ENCODE data around the gene FXYD6.

Gene FXYD6

GRCh38 chr11:117823946-117824420 lies 52.5 kb downstream of the FXYD6 start:
- Histone ChIP-seq H3K4me1 (ENCODE audit: insufficient read depth, low read length) (peaks cover 26% of the 10 kb centered on the region; the same call in 1 of the 2 replicates), H3K36me3 (ENCODE audit: insufficient read depth, low read length) (no peaks in the 10 kb centered on the region), H3K9me3 (ENCODE audit: control insufficient read depth, insufficient read depth, low read length) (no peaks in the 10 kb centered on the region), H3K9ac (ENCODE audit: low read depth, low read length) (no peak overlapping the region)

- no peaks in the 10 kb centered on the region for H3K9me3 ChIP-seq (ENCODE audit: control insufficient read depth, insufficient read depth, low read length)
- H3K4me1 ChIP-seq (ENCODE audit: insufficient read depth, low read length), result peaks cover 22% of the 10 kb centered on the region; the same call in 1 of the 2 replicates
- no peak overlapping the region for H3K9ac ChIP-seq (ENCODE audit: low read depth, low read length)
- H3K36me3 ChIP-seq (ENCODE audit: insufficient read depth, low read length), result no peaks in the 10 kb centered on the region
These were observed 53.0 kb downstream of the FXYD6 start for GRCh38 chr11:117823294-117823945.

GRCh38 chr11:117822074-117823033 lies 54.1 kb downstream of the FXYD6 start:
- Histone ChIP-seq H3K4me1 (ENCODE audit: insufficient read depth, low read length) (peaks cover 30% of the 10 kb centered on the region), H3K36me3 (ENCODE audit: insufficient read depth, low read length) (no peaks in the 10 kb centered on the region), H3K9ac (ENCODE audit: low read depth, low read length) (no peak overlapping the region), H3K9me3 (ENCODE audit: control insufficient read depth, insufficient read depth, low read length) (no peaks in the 10 kb centered on the region)

GRCh38 chr11:117821431-117821830 lies 55.0 kb downstream of the FXYD6 start:
- Histone ChIP-seq H3K9me3 (ENCODE audit: control insufficient read depth, insufficient read depth, low read length) (no peaks in the 10 kb centered on the region), H3K4me1 (ENCODE audit: insufficient read depth, low read length) (peaks cover 40% of the 10 kb centered on the region), H3K9ac (ENCODE audit: low read depth, low read length) (no peak overlapping the region), H3K36me3 (ENCODE audit: insufficient read depth, low read length) (no peaks in the 10 kb centered on the region)

- no peaks in the 10 kb centered on the region for H3K36me3 ChIP-seq (ENCODE audit: insufficient read depth, low read length)
- H3K9ac ChIP-seq (ENCODE audit: low read depth, low read length), result no peak overlapping the region
- H3K9me3 ChIP-seq (ENCODE audit: control insufficient read depth, insufficient read depth, low read length), result no peaks in the 10 kb centered on the region
- peaks cover 47% of the 10 kb centered on the region for H3K4me1 ChIP-seq (ENCODE audit: insufficient read depth, low read length)
These were observed 55.9 kb downstream of the FXYD6 start for GRCh38 chr11:117820516-117820915.

- Histone ChIP-seq H3K4me1 (ENCODE audit: insufficient read depth, low read length) (peaks cover 51% of the 10 kb centered on the region), H3K9ac (ENCODE audit: low read depth, low read length) (no peak overlapping the region), H3K9me3 (ENCODE audit: control insufficient read depth, insufficient read depth, low read length) (no peaks in the 10 kb centered on the region), H3K36me3 (ENCODE audit: insufficient read depth, low read length) (no peaks in the 10 kb centered on the region)
These were observed 56.4 kb downstream of the FXYD6 start for GRCh38 chr11:117820071-117820470.

GRCh38 chr11:117819096-117820040 lies 57.1 kb downstream of the FXYD6 start:
- H3K4me1 ChIP-seq (ENCODE audit: insufficient read depth, low read length), result peaks cover 57% of the 10 kb centered on the region
- no peaks in the 10 kb centered on the region for H3K36me3 ChIP-seq (ENCODE audit: insufficient read depth, low read length)
- H3K9me3 ChIP-seq (ENCODE audit: control insufficient read depth, insufficient read depth, low read length), result no peaks in the 10 kb centered on the region
- H3K9ac ChIP-seq (ENCODE audit: low read depth, low read length), result no peak overlapping the region

GRCh38 chr11:117818041-117818873 lies 58.2 kb downstream of the FXYD6 start:
- Histone ChIP-seq H3K9me3 (ENCODE audit: control insufficient read depth, insufficient read depth, low read length) (no peaks in the 10 kb centered on the region), H3K9ac (ENCODE audit: low read depth, low read length) (no peak overlapping the region), H3K36me3 (ENCODE audit: insufficient read depth, low read length) (no peaks in the 10 kb centered on the region), H3K4me1 (ENCODE audit: insufficient read depth, low read length) (peaks cover 49% of the 10 kb centered on the region)

- Histone ChIP-seq H3K36me3 (ENCODE audit: insufficient read depth, low read length) (no peaks in the 10 kb centered on the region), H3K9me3 (ENCODE audit: control insufficient read depth, insufficient read depth, low read length) (no peaks in the 10 kb centered on the region), H3K9ac (ENCODE audit: low read depth, low read length) (no peak overlapping the region), H3K4me1 (ENCODE audit: insufficient read depth, low read length) (peaks cover 46% of the 10 kb centered on the region)
These were observed 59.0 kb downstream of the FXYD6 start for GRCh38 chr11:117817368-117818040.

GRCh38 chr11:117816846-117817367 lies 59.6 kb downstream of the FXYD6 start:
- no peaks in the 10 kb centered on the region for H3K36me3 ChIP-seq (ENCODE audit: insufficient read depth, low read length)
- H3K9ac ChIP-seq (ENCODE audit: low read depth, low read length), result no peak overlapping the region; the same call in 1 of the 2 replicates
- H3K4me1 ChIP-seq (ENCODE audit: insufficient read depth, low read length), result peaks cover 46% of the 10 kb centered on the region
- no peaks in the 10 kb centered on the region for H3K9me3 ChIP-seq (ENCODE audit: control insufficient read depth, insufficient read depth, low read length)

GRCh38 chr11:117816151-117816741 lies 60.2 kb downstream of the FXYD6 start:
- Histone ChIP-seq H3K36me3 (ENCODE audit: insufficient read depth, low read length) (no peaks in the 10 kb centered on the region), H3K9ac (ENCODE audit: low read depth, low read length) (no peak overlapping the region)

GRCh38 chr11:117815262-117815803 lies 61.1 kb downstream of the FXYD6 start:
- Histone ChIP-seq H3K36me3 (ENCODE audit: insufficient read depth, low read length) (no peaks in the 10 kb centered on the region), H3K9me3 (ENCODE audit: control insufficient read depth, insufficient read depth, low read length) (no peaks in the 10 kb centered on the region), H3K9ac (ENCODE audit: low read depth, low read length) (no peak overlapping the region), H3K4me1 (ENCODE audit: insufficient read depth, low read length) (peaks cover 45% of the 10 kb centered on the region)

More at GRCh38 chr11:117816151-117816741, 60.2 kb downstream of the FXYD6 start:
- Histone ChIP-seq H3K9me3 (ENCODE audit: control insufficient read depth, insufficient read depth, low read length) (no peaks in the 10 kb centered on the region), H3K4me1 (ENCODE audit: insufficient read depth, low read length) (peaks cover 46% of the 10 kb centered on the region)

Measured in ES-I3 (cell line).